Ishikawa (cell line): Measurements from ENCODE around the gene C6orf47.

Experiments used
- CEBPB ChIP-seq: IDR thresholded peaks from 2 replicates; pipeline ENCODE4 v1.6.1; 2012
- CREB1 ChIP-seq: IDR thresholded peaks from 2 replicates; pipeline ENCODE4 v1.6.1; 2012; ENCODE audit warnings: low read depth
- EP300 ChIP-seq: IDR thresholded peaks from 2 replicates; pipeline ENCODE4 v1.6.1; 2012; ENCODE audit warnings: borderline replicate concordance
- FOXM1 ChIP-seq: IDR thresholded peaks from 2 replicates; pipeline ENCODE4 v1.6.1; 2012; ENCODE audit warnings: low read depth, borderline replicate concordance
- NFIC ChIP-seq: IDR thresholded peaks from 2 replicates; pipeline ENCODE4 v1.6.1; 2012
- RAD21 ChIP-seq: IDR thresholded peaks from 2 replicates; pipeline ENCODE4 v1.6.1; 2012; ENCODE audit warnings: low read depth
- TAF1 ChIP-seq: IDR thresholded peaks from 2 replicates; pipeline ENCODE4 v1.6.1; 2012; ENCODE audit warnings: low read depth, mild to moderate bottlenecking
- TCF12 ChIP-seq: IDR thresholded peaks from 2 replicates; pipeline ENCODE4 v1.6.1; 2012; ENCODE audit warnings: low read depth
- TEAD4 ChIP-seq: IDR thresholded peaks from 2 replicates; pipeline ENCODE4 v1.6.1; 2012
- YY1 ChIP-seq: IDR thresholded peaks from 2 replicates; pipeline ENCODE4 v1.6.1; 2012; ENCODE audit warnings: low read depth
- TF ChIP-seq, protein P1 (sequence below): IDR thresholded peaks from 2 replicates; pipeline ENCODE4 v1.6.1; 2012; ENCODE audit warnings: low read depth, mild to moderate bottlenecking
- TF ChIP-seq, protein P2 (sequence below): IDR thresholded peaks from 2 replicates; pipeline ENCODE4 v1.6.1; 2012

DNA sequence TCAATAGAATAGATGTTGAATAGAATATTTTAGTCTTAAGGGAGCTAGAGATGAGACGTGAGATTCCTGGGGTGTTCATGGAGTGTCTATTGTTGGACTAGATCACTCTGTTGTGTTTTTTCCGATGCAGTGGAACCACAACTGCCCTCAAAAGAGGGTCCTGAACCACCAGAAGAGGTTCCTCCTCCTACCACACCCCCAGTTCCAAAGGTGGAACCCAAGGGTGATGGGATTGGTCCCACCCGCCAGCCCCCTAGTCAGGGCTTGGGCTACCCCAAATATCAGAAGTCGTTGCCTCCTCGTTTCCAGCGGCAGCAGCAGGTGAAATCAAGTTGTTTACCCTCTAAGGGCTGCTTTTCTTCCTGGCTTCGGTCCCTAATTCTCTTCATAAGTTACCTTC, 31.6 kb downstream of the C6orf47 start:
- TF ChIP-seq, protein P1, sequence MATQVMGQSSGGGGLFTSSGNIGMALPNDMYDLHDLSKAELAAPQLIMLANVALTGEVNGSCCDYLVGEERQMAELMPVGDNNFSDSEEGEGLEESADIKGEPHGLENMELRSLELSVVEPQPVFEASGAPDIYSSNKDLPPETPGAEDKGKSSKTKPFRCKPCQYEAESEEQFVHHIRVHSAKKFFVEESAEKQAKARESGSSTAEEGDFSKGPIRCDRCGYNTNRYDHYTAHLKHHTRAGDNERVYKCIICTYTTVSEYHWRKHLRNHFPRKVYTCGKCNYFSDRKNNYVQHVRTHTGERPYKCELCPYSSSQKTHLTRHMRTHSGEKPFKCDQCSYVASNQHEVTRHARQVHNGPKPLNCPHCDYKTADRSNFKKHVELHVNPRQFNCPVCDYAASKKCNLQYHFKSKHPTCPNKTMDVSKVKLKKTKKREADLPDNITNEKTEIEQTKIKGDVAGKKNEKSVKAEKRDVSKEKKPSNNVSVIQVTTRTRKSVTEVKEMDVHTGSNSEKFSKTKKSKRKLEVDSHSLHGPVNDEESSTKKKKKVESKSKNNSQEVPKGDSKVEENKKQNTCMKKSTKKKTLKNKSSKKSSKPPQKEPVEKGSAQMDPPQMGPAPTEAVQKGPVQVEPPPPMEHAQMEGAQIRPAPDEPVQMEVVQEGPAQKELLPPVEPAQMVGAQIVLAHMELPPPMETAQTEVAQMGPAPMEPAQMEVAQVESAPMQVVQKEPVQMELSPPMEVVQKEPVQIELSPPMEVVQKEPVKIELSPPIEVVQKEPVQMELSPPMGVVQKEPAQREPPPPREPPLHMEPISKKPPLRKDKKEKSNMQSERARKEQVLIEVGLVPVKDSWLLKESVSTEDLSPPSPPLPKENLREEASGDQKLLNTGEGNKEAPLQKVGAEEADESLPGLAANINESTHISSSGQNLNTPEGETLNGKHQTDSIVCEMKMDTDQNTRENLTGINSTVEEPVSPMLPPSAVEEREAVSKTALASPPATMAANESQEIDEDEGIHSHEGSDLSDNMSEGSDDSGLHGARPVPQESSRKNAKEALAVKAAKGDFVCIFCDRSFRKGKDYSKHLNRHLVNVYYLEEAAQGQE = no peak
- TF ChIP-seq FOXM1 (no peak), CEBPB (no peak), YY1 (no peak), EP300 (no peak), TCF12 (no peak), TEAD4 (no peak), CREB1 (no peak), NFIC (no peak), TAF1 (no peak), RAD21 (no peak)
- TF ChIP-seq, protein P2, sequence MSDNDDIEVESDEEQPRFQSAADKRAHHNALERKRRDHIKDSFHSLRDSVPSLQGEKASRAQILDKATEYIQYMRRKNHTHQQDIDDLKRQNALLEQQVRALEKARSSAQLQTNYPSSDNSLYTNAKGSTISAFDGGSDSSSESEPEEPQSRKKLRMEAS = no peak
